ENCODE results near the gene TOR1A.

Gene TOR1A

GRCh38 chr9:129861447-129861827 is 37.5 kb upstream of the TOR1A start:
- no peak for DNase-seq (ENCODE audit: low spot score)
- no peak for TF ChIP-seq CTCF (IDR thresholded peaks at IDR 0.05; ENCODE audit: borderline replicate concordance, control extremely low read depth, extremely low read depth, insufficient read depth, missing control alignments)
- in situ Hi-C loops (cut with MboI; ENCODE audit: low sequenced_read_pairs, unreplicated experiment) = no loop called here

- DNase-seq (ENCODE audit: low spot score) = no peak
- in situ Hi-C loops (cut with MboI; ENCODE audit: low sequenced_read_pairs, unreplicated experiment) = no loop called here
- TF ChIP-seq CTCF (IDR thresholded peaks at IDR 0.05; ENCODE audit: borderline replicate concordance, control extremely low read depth, extremely low read depth, insufficient read depth, missing control alignments) = no peak
These were observed 36.9 kb upstream of the TOR1A start for GRCh38 chr9:129860653-129861446.

GRCh38 chr9:129858167-129858962 is 34.4 kb upstream of the TOR1A start:
- in situ Hi-C loops (cut with MboI; ENCODE audit: low sequenced_read_pairs, unreplicated experiment) = no loop called here
- TF ChIP-seq CTCF (IDR thresholded peaks at IDR 0.05; ENCODE audit: borderline replicate concordance, control extremely low read depth, extremely low read depth, insufficient read depth, missing control alignments) = no peak
- no peak for DNase-seq (ENCODE audit: low spot score)

- TF ChIP-seq CTCF (IDR thresholded peaks at IDR 0.05; ENCODE audit: borderline replicate concordance, control extremely low read depth, extremely low read depth, insufficient read depth, missing control alignments) = no peak
- in situ Hi-C loops (cut with MboI; ENCODE audit: low sequenced_read_pairs, unreplicated experiment) = no loop called here
- DNase-seq (ENCODE audit: low spot score) = no peak
These were observed 33.3 kb upstream of the TOR1A start for GRCh38 chr9:129857207-129857606.

- DNase-seq (ENCODE audit: low spot score) = no peak
- in situ Hi-C loops (cut with MboI; ENCODE audit: low sequenced_read_pairs, unreplicated experiment) = no loop called here
- TF ChIP-seq CTCF (IDR thresholded peaks at IDR 0.05; ENCODE audit: borderline replicate concordance, control extremely low read depth, extremely low read depth, insufficient read depth, missing control alignments) = no peak
These were observed 30.7 kb upstream of the TOR1A start for GRCh38 chr9:129854588-129855110.

- TF ChIP-seq CTCF (IDR thresholded peaks at IDR 0.05; ENCODE audit: borderline replicate concordance, control extremely low read depth, extremely low read depth, insufficient read depth, missing control alignments) = no peak
- in situ Hi-C loops (cut with MboI; ENCODE audit: low sequenced_read_pairs, unreplicated experiment) = no loop called here
- DNase-seq (ENCODE audit: low spot score) = no peak
These were observed 29.7 kb upstream of the TOR1A start for GRCh38 chr9:129853614-129854013.
